IMR-90 (cell line): ENCODE results near the gene SLC2A13. TPM values are rescaled to one million over a fixed set of nuclear protein-coding genes. Genes with fewer than 3 reads are reported as not detected.

Experiments used
- ATAC-seq: fragments of 200-7000 bp; cut with Tn5 transposase; 2 replicates; pipeline ENCODE4 v1.9.1; 2020; ENCODE audit warnings: low read depth, mild to moderate bottlenecking, moderate library complexity
- BruUV-seq: library from RNA; stranded (reverse); fragments of 400-500 nt; replicated peaks from 2 replicates; lab custom pipeline; 2021; lab: Mats Ljungman, UMichigan
- CTCF ChIA-PET: fragments of 300-600 bp; formaldehyde crosslinking; extraction: SDS; loops from one replicate; lab custom pipeline; 2021; ENCODE audit warnings: antibody characterized with exemption; lab: Yijun Ruan, JAX
- POLR2A ChIA-PET: fragments of 300-600 bp; sonication (Branson Sonifier 250); formaldehyde crosslinking; loops from one replicate; lab custom pipeline; 2022; ENCODE audit warnings: antibody characterized with exemption; ENCODE audit not compliant: unreplicated experiment; lab: Charles Lee
- DNase-seq: peaks from one replicate; pipeline ENCODE4 v3.0.0; 2013
- H2AFZ ChIP-seq: replicated peaks from 2 replicates; pipeline ENCODE3; 2013; ENCODE audit warnings: low read length, mild to moderate bottlenecking; ENCODE audit not compliant: poor library complexity
- H2AK5ac ChIP-seq: 2 replicates; pipeline ENCODE4 v1.6.1; 2013; ENCODE audit warnings: low read depth, low read length, inconsistent platforms
- H2AK9ac ChIP-seq: replicated peaks from 2 replicates; pipeline ENCODE3; 2013; ENCODE audit warnings: mild to moderate bottlenecking, low read depth, low read length, moderate library complexity; ENCODE audit not compliant: poor library complexity
- H2BK120ac ChIP-seq: 2 replicates; pipeline ENCODE4 v1.6.1; 2013; ENCODE audit warnings: low read depth, low read length, inconsistent platforms
- H2BK15ac ChIP-seq: 3 replicates; pipeline ENCODE4 v1.6.1; 2013; ENCODE audit warnings: low read depth, low read length, inconsistent platforms
- H2BK20ac ChIP-seq: 2 replicates; pipeline ENCODE4 v1.6.1; 2013; ENCODE audit warnings: low read depth, mild to moderate bottlenecking, inconsistent platforms, low read length, moderate library complexity
- H2BK5ac ChIP-seq: 2 replicates; pipeline ENCODE4 v1.6.1; 2013; ENCODE audit warnings: mild to moderate bottlenecking, low read depth, low read length, inconsistent platforms; ENCODE audit not compliant: poor library complexity, severe bottlenecking
- H3K14ac ChIP-seq: replicated peaks from 2 replicates; pipeline ENCODE4 v1.6.1; 2013; ENCODE audit warnings: low read depth, low read length, inconsistent platforms
- H3K18ac ChIP-seq: 2 replicates; pipeline ENCODE4 v1.6.1; 2013; ENCODE audit warnings: low read depth, low read length, control low read depth
- H3K23ac ChIP-seq: 2 replicates; pipeline ENCODE4 v1.6.1; 2013; ENCODE audit warnings: low read depth, low read length, inconsistent platforms
- H3K27ac ChIP-seq: 2 replicates; pipeline ENCODE4 v1.5.1; 2013; ENCODE audit warnings: mild to moderate bottlenecking, control low read depth, low read length; ENCODE audit not compliant: insufficient read depth
- H3K27me3 ChIP-seq: 2 replicates; pipeline ENCODE4 v1.6.1; 2013; ENCODE audit warnings: low read length; ENCODE audit not compliant: control insufficient read depth, insufficient read depth
- H3K36me3 ChIP-seq: 2 replicates; pipeline ENCODE4 v1.6.1; 2013; ENCODE audit warnings: low read length, mixed read lengths; ENCODE audit not compliant: control insufficient read depth, insufficient read depth
- H3K4ac ChIP-seq: 2 replicates; pipeline ENCODE4 v1.6.1; 2013; ENCODE audit warnings: low read depth, low read length, inconsistent platforms
- H3K4me1 ChIP-seq: 2 replicates; pipeline ENCODE4 v1.6.1; 2013; ENCODE audit warnings: low read length, mixed read lengths; ENCODE audit not compliant: control insufficient read depth, insufficient read depth
- H3K4me2 ChIP-seq: 2 replicates; pipeline ENCODE4 v1.6.1; 2013; ENCODE audit warnings: low read depth, mild to moderate bottlenecking, control low read depth, low read length, moderate library complexity
- H3K4me3 ChIP-seq: 2 replicates; pipeline ENCODE4 v1.5.1; 2013; ENCODE audit warnings: low read depth, mild to moderate bottlenecking, control low read depth, low read length, moderate library complexity; ENCODE audit not compliant: insufficient read depth
- H3K56ac ChIP-seq: 2 replicates; pipeline ENCODE4 v1.6.1; 2013; ENCODE audit warnings: low read length, inconsistent platforms; ENCODE audit not compliant: insufficient read depth; ENCODE audit errors: extremely low read depth
- H3K79me1 ChIP-seq, 2 experiments: 2 replicates each; pipeline ENCODE4 v1.6.1; 2013; ENCODE audit warnings: low read length in 2 of 2, inconsistent platforms in 1 of 2, low read depth in 1 of 2
- H3K9ac ChIP-seq: 2 replicates; pipeline ENCODE4 v1.6.1; 2013; ENCODE audit warnings: low read depth, low read length, control low read depth
- H3K9me1 ChIP-seq: 2 replicates; pipeline ENCODE4 v1.6.1; 2013; ENCODE audit warnings: low read length, inconsistent platforms; ENCODE audit not compliant: insufficient read depth
- H3K9me3 ChIP-seq: 2 replicates; pipeline ENCODE4 v1.6.1; 2013; ENCODE audit warnings: low read length; ENCODE audit not compliant: control insufficient read depth, insufficient read depth
- H4K20me1 ChIP-seq: 2 replicates; pipeline ENCODE4 v1.6.1; 2013; ENCODE audit warnings: low read length, inconsistent platforms; ENCODE audit not compliant: insufficient read depth
- H4K5ac ChIP-seq: 2 replicates; pipeline ENCODE4 v1.6.1; 2013; ENCODE audit warnings: mild to moderate bottlenecking, low read depth, low read length, control low read depth
- H4K8ac ChIP-seq, 2 experiments: 2 replicates each; pipeline ENCODE4 v1.6.1; 2013; ENCODE audit warnings: low read depth in 2 of 2, low read length in 2 of 2, control low read depth in 1 of 2, inconsistent platforms in 1 of 2
- H4K91ac ChIP-seq: 2 replicates; pipeline ENCODE4 v1.6.1; 2013; ENCODE audit warnings: low read depth, low read length, inconsistent platforms; ENCODE audit not compliant: insufficient read depth
- BHLHE40 ChIP-seq: fragments of 150-350 bp; IDR thresholded peaks from 2 replicates; pipeline ENCODE4 v1.6.1; 2016; ENCODE audit warnings: mild to moderate bottlenecking, low read depth, low read length
- CTCF ChIP-seq: conservative IDR thresholded peaks from 2 replicates; pipeline ENCODE4 v1.5.1; 2012; ENCODE audit warnings: mild to moderate bottlenecking, low read depth, low read length, improper control_type of control experiment
- MXI1 ChIP-seq: IDR thresholded peaks from 2 replicates; pipeline ENCODE4 v1.6.1; 2012; ENCODE audit warnings: low read depth, mild to moderate bottlenecking, low read length, moderate library complexity, borderline replicate concordance
- NFE2L2 ChIP-seq: fragments of 150-350 bp; IDR thresholded peaks from 2 replicates; pipeline ENCODE4 v1.6.1; 2016; ENCODE audit warnings: low read depth, mild to moderate bottlenecking, low read length
- POLR2A ChIP-seq: IDR thresholded peaks from 2 replicates; pipeline ENCODE4 v1.6.1; 2012; ENCODE audit warnings: mild to moderate bottlenecking, low read depth, low read length
- RAD21 ChIP-seq: IDR thresholded peaks from 2 replicates; pipeline ENCODE4 v1.6.1; 2012; ENCODE audit warnings: low read length, improper control_type of control experiment
- RCOR1 ChIP-seq: IDR thresholded peaks from 2 replicates; pipeline ENCODE4 v1.6.1; 2012; ENCODE audit warnings: mild to moderate bottlenecking, low read length, improper control_type of control experiment; ENCODE audit not compliant: insufficient replicate concordance
- SMC3 ChIP-seq: fragments of 150-350 bp; IDR thresholded peaks from 2 replicates; pipeline ENCODE4 v1.6.1; 2016; ENCODE audit warnings: low read depth, mild to moderate bottlenecking, antibody characterized with exemption, low read length, moderate library complexity
- USF2 ChIP-seq: fragments of 150-350 bp; IDR thresholded peaks from 2 replicates; pipeline ENCODE4 v1.6.1; 2017; ENCODE audit warnings: mild to moderate bottlenecking, antibody characterized with exemption, low read length, low read depth
- WGBS, 2 experiments: methylation state at CpG; one replicate each; pipeline versions ENCODE4 v1.1.5 to v1.1.7; 2013; ENCODE audit warnings: missing lambda C conversion rate in 2 of 2; ENCODE audit not compliant: insufficient read length in 1 of 2; ENCODE audit errors: extremely low coverage in 2 of 2; 5-methylcytosine and 5-hydroxymethylcytosine counted together
- dilution Hi-C: fragments of 300-500 bp; cut with HindIII; formaldehyde crosslinking; loops from one replicate; pipeline ENCODE4 v1.14.3; 2018; ENCODE audit warnings: low sequenced_read_pairs; ENCODE audit not compliant: unreplicated experiment
- in situ Hi-C: fragments of 300-500 bp; cut with MboI; formaldehyde crosslinking; loops from 3 replicates; pipeline ENCODE4 v1.14.3; 2019; ENCODE audit warnings: low sequenced_read_pairs, inconsistent platforms, mixed read lengths
- intact Hi-C: fragments of 100-400 bp; cut with micrococcal nuclease; formaldehyde crosslinking; loops from 2 replicates; pipeline ENCODE4 v1.10.0; 2022
- polyA plus RNA-seq, 3 experiments: library from polyadenylated mRNA; depleted of rRNA; stranded (reverse); fragments of >200 nt; gene quantifications; 2 replicates each; pipeline ENCODE4 v1.2.3, GENCODE V29; 2012; ENCODE audit warnings: low replicate concordance in 1 of 3
- total RNA-seq: library from RNA; depleted of rRNA; stranded (reverse); fragments of >200 nt; gene quantifications from 2 replicates; pipeline ENCODE4 v1.2.3, GENCODE V29; 2012

Gene SLC2A13
- total and polyA plus RNA-seq, 2 of the 4 experiments (the other 2 are of a cell fraction): 1.5 to 3.9 TPM

- Histone ChIP-seq H3K56ac (no peak overlapping the region), H2BK5ac (no peak overlapping the region), H3K4ac (no peak overlapping the region), H3K27me3 (no peaks in the 10 kb centered on the region), H4K8ac (no peak overlapping the region), H2AFZ (no peak overlapping the region), H3K14ac (no peak overlapping the region), H4K5ac (no peak overlapping the region), H3K9me1 (no peaks in the 10 kb centered on the region), H2BK15ac (no peak overlapping the region), H3K27ac (no peak overlapping the region), H2BK120ac (no peak overlapping the region), H3K9ac (no peak overlapping the region), H3K4me2 (no peak overlapping the region), H4K91ac (no peak overlapping the region), H3K79me1 (no peaks in the 10 kb centered on the region), H2BK20ac (no peak overlapping the region), H3K4me1 (no peaks in the 10 kb centered on the region), H4K20me1 (no peaks in the 10 kb centered on the region), H3K23ac (no peak overlapping the region), H2AK9ac (no peak overlapping the region), H3K4me3 (no peak overlapping the region), H3K18ac (no peak overlapping the region), H3K36me3 (no peaks in the 10 kb centered on the region), H2AK5ac (no peak overlapping the region), H3K9me3 (no peaks in the 10 kb centered on the region)
- ChIA-PET CTCF (interaction anchor here (1.0 kb wide), 1 partner anchor 15 kb away, joined by 3 read pairs; no protein-coding TSS in a partner anchor), POLR2A (no interaction called here)
- BruUV-seq: no TSS peak
- ATAC-seq (no peak), DNase-seq (no peak)
- TF ChIP-seq SMC3 (no peak), POLR2A (no peak), MXI1 (no peak), RCOR1 (no peak), CTCF (no peak), RAD21 (no peak), USF2 (no peak), BHLHE40 (no peak), NFE2L2 (no peak)
- in situ Hi-C loops: loop anchor here (25.0 kb wide), 1 partner anchor 811 kb away; no protein-coding TSS in a partner anchor
- dilution Hi-C loops: no loop called here
- WGBS, 2 experiments: no CpG with 5 or more reads among the region's 1 CpG
- intact Hi-C loops: no loop called here
Measured at GRCh38 chr12:40123496-40123895, 17.6 kb upstream of the SLC2A13 start.
